GM12878 (cell line): ENCODE measurements around the gene RGL4. TPM values are rescaled to one million over a fixed set of nuclear protein-coding genes. Genes with fewer than 3 reads are reported as not detected.

Experiments used
- ATAC-seq: fragments of 200-7000 bp; cut with Tn5 transposase; 3 replicates; pipeline ENCODE4 v1.9.1; 2020; ENCODE audit warnings: mild to moderate bottlenecking, moderate library complexity
- BruUV-seq: library from RNA; stranded (reverse); fragments of 400-500 nt; replicated peaks from 2 replicates; lab custom pipeline; 2021; lab: Mats Ljungman, UMichigan
- CTCF ChIA-PET: fragments of 300-600 bp; sonication (Branson Sonifier 250); formaldehyde crosslinking; extraction: SDS; loops from one replicate; lab custom pipeline; 2021; ENCODE audit warnings: inconsistent platforms; lab: Yijun Ruan, JAX
- POLR2A ChIA-PET: fragments of 350-600 bp; formaldehyde crosslinking; extraction: SDS; loops from one replicate; lab custom pipeline; 2021; ENCODE audit warnings: inconsistent platforms; lab: Charles Lee
- RAD21 ChIA-PET: fragments of 300-600 bp; sonication (Branson Sonifier 250); formaldehyde crosslinking; loops from one replicate; lab custom pipeline; 2023; ENCODE audit warnings: antibody characterized with exemption; ENCODE audit not compliant: unreplicated experiment; lab: Charles Lee
- SMC1A ChIA-PET: fragments of 300-600 bp; sonication (Branson Sonifier 250); formaldehyde crosslinking; loops from one replicate; lab custom pipeline; 2023; ENCODE audit not compliant: unreplicated experiment, uncharacterized antibody; lab: Charles Lee
- DNase-seq: peaks from one replicate; pipeline ENCODE4 v3.0.0-alpha.2; 2011; ENCODE audit warnings: low read depth, low spot score
- FAIRE-seq: peaks from 3 replicates; lab custom pipeline; 2011; peaks lifted over from hg19 to GRCh38; lab: Jason Lieb, UNC
- H2AFZ ChIP-seq: 2 replicates; pipeline ENCODE4 v1.6.0; 2011; ENCODE audit warnings: low read depth, low read length, control low read depth; ENCODE audit not compliant: control insufficient read depth
- H3K27ac ChIP-seq: 2 replicates; pipeline ENCODE4 v1.5.1; 2011; ENCODE audit warnings: control low read depth; ENCODE audit not compliant: control insufficient read depth, insufficient read depth
- H3K27me3 ChIP-seq, 2 experiments: replicated peaks in 1 of 2; 2 replicates each; pipeline versions ENCODE4 v1.6.0 to v1.6.1; 2011; ENCODE audit warnings: low read length in 1 of 2; ENCODE audit not compliant: control insufficient read depth in 2 of 2, insufficient read depth in 2 of 2
- H3K36me3 ChIP-seq, 2 experiments: 2 replicates each; pipeline ENCODE4 v1.5.1; 2011; ENCODE audit warnings: low read length in 1 of 2; ENCODE audit not compliant: control insufficient read depth in 2 of 2, insufficient read depth in 2 of 2
- H3K4me1 ChIP-seq: 2 replicates; pipeline ENCODE4 v1.6.1; 2011; ENCODE audit warnings: mild to moderate bottlenecking, low read length, moderate library complexity, mixed read lengths; ENCODE audit not compliant: control insufficient read depth, insufficient read depth
- H3K4me2 ChIP-seq: 2 replicates; pipeline ENCODE4 v1.6.0; 2011; ENCODE audit warnings: control low read depth; ENCODE audit not compliant: control insufficient read depth, insufficient read depth
- H3K4me3 ChIP-seq: fragments of 200-600 bp; sonication (generic); 2 replicates; pipeline ENCODE4 v1.5.1; 2016
- H3K79me2 ChIP-seq: 2 replicates; pipeline ENCODE4 v1.6.0; 2011; ENCODE audit warnings: low read length; ENCODE audit not compliant: control insufficient read depth, insufficient read depth
- H3K9ac ChIP-seq: 2 replicates; pipeline ENCODE4 v1.8.0; 2011; ENCODE audit warnings: low read length, control low read depth, mixed read lengths; ENCODE audit not compliant: control insufficient read depth, insufficient read depth
- H3K9me3 ChIP-seq: replicated peaks from 3 replicates; pipeline ENCODE4 v1.5.1; 2011; ENCODE audit warnings: mild to moderate bottlenecking, low read length; ENCODE audit not compliant: control insufficient read depth, insufficient read depth
- H4K20me1 ChIP-seq: 2 replicates; pipeline ENCODE4 v1.6.0; 2011; ENCODE audit not compliant: control insufficient read depth, insufficient read depth
- ATF7 ChIP-seq: fragments of 450-650 bp; IDR thresholded peaks from 2 replicates; pipeline ENCODE4 v1.6.1; 2016; ENCODE audit warnings: low read depth, mild to moderate bottlenecking
- CREM ChIP-seq: IDR thresholded peaks from 2 replicates; pipeline ENCODE4 v1.6.1; 2014; ENCODE audit warnings: antibody characterized with exemption, low read depth
- HDAC2 ChIP-seq: fragments of 200-600 bp; sonication (generic); IDR thresholded peaks from 2 replicates; pipeline ENCODE4 v1.6.1; 2017
- KDM1A ChIP-seq: fragments of 200-600 bp; sonication (generic); IDR thresholded peaks from 2 replicates; pipeline ENCODE4 v1.6.1; 2016; ENCODE audit warnings: borderline replicate concordance
- PAX8 ChIP-seq: fragments of 450-650 bp; IDR thresholded peaks from 2 replicates; pipeline ENCODE4 v1.6.1; 2017; ENCODE audit warnings: mild to moderate bottlenecking, moderate library complexity
- PML ChIP-seq: IDR thresholded peaks from 2 replicates; pipeline ENCODE4 v1.6.1; 2012; ENCODE audit warnings: low read length, inconsistent platforms
- SRF ChIP-seq, 2 experiments: IDR thresholded peaks; 2 replicates each; pipeline ENCODE4 v1.6.1; 2011; ENCODE audit warnings: low read depth in 2 of 2, low read length in 2 of 2, mild to moderate bottlenecking in 1 of 2, moderate library complexity in 1 of 2
- STAT1 ChIP-seq: fragments of 450-650 bp; conservative IDR thresholded peaks from 2 replicates; pipeline ENCODE4 v1.6.1; 2014; ENCODE audit warnings: antibody characterized with exemption, mild to moderate bottlenecking
- WGBS: methylation state at CpG from one replicate; pipeline ENCODE4 v1.1.6; 2016; ENCODE audit warnings: low lambda C conversion rate; ENCODE audit not compliant: insufficient replicate concordance, insufficient coverage; ENCODE audit errors: missing lambda C conversion rate; 5-methylcytosine and 5-hydroxymethylcytosine counted together
- in situ Hi-C: fragments of 300-500 bp; cut with MboI; formaldehyde crosslinking; loops from 9 replicates; pipeline ENCODE4 v1.14.3; 2018; ENCODE audit warnings: mixed read lengths
- intact Hi-C: fragments of 100-400 bp; cut with micrococcal nuclease; formaldehyde crosslinking; loops from one replicate; pipeline ENCODE4 v1.14.2; 2022; ENCODE audit not compliant: unreplicated experiment
- polyA plus RNA-seq, 11 experiments: library from polyadenylated mRNA; depleted of rRNA in 4 of 11; unstranded in 6 of 11; stranded (reverse) in 5 of 11; fragments of >200 nt; fragmentation: Nextera tagmentation in 4 of 11; fragmentation: Illumina TruSeq in 1 of 11; extraction: Ambion mirVana in 4 of 11; extraction: Trizol in 1 of 11; gene quantifications; 1 replicate in 1 of 11; 2 replicates in 10 of 11; pipeline versions ENCODE4 v1.2.1 to v1.2.3, GENCODE V29; 2011 to 2016; ENCODE audit warnings: inconsistent platforms in 2 of 11, missing spikeins in 2 of 11, low read depth in 1 of 11
- total RNA-seq, 4 experiments: library from RNA; depleted of rRNA in 3 of 4; stranded (reverse); fragments of >200 nt in 3 of 4; fragmentation: Illumina TruSeq in 1 of 4; extraction: Trizol in 1 of 4; gene quantifications; 2 replicates each; pipeline versions ENCODE4 v1.2.1 to v1.2.3, GENCODE V29; 2013 to 2021
- TF ChIP-seq, protein P1 (sequence below): fragments of 450-650 bp; IDR thresholded peaks from 2 replicates; pipeline ENCODE4 v1.6.1; 2017; ENCODE audit warnings: mild to moderate bottlenecking, moderate library complexity

RGL4 gene
- total and polyA plus RNA-seq, 10 of the 15 experiments (the other 5 are each of a cell fraction or from before 2014, with no cell fraction given) = 1.4 to 9.0 (median 2.0) TPM; not detected in 1

DNA sequence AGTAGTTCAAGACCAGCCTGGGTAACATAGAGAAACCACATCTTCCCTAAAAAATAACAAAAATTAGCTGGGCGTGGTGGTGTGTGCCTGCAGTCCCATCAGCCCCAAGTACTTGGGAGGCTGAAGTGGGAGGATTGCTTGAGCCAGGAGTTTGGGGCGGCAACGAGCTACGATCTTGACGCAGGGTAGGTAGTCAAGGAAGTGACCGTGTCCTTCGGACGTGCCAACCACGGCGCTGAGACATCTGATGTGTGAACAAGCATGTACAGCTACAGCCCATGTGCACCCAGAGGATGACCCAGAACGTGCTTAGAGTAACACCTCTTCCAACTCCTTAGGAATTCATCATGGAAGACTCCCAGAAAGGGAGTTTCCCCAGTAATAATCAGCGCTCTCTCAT, 21.4 kb downstream of the RGL4 start (continued):
- TF ChIP-seq, protein P1, sequence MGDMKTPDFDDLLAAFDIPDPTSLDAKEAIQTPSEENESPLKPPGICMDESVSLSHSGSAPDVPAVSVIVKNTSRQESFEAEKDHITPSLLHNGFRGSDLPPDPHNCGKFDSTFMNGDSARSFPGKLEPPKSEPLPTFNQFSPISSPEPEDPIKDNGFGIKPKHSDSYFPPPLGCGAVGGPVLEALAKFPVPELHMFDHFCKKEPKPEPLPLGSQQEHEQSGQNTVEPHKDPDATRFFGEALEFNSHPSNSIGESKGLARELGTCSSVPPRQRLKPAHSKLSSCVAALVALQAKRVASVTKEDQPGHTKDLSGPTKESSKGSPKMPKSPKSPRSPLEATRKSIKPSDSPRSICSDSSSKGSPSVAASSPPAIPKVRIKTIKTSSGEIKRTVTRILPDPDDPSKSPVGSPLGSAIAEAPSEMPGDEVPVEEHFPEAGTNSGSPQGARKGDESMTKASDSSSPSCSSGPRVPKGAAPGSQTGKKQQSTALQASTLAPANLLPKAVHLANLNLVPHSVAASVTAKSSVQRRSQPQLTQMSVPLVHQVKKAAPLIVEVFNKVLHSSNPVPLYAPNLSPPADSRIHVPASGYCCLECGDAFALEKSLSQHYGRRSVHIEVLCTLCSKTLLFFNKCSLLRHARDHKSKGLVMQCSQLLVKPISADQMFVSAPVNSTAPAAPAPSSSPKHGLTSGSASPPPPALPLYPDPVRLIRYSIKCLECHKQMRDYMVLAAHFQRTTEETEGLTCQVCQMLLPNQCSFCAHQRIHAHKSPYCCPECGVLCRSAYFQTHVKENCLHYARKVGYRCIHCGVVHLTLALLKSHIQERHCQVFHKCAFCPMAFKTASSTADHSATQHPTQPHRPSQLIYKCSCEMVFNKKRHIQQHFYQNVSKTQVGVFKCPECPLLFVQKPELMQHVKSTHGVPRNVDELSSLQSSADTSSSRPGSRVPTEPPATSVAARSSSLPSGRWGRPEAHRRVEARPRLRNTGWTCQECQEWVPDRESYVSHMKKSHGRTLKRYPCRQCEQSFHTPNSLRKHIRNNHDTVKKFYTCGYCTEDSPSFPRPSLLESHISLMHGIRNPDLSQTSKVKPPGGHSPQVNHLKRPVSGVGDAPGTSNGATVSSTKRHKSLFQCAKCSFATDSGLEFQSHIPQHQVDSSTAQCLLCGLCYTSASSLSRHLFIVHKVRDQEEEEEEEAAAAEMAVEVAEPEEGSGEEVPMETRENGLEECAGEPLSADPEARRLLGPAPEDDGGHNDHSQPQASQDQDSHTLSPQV = no peak
- no peak for TF ChIP-seq HDAC2
- TF ChIP-seq PML = no peak
- no peak for TF ChIP-seq KDM1A
- no peak for TF ChIP-seq PAX8

DNA sequence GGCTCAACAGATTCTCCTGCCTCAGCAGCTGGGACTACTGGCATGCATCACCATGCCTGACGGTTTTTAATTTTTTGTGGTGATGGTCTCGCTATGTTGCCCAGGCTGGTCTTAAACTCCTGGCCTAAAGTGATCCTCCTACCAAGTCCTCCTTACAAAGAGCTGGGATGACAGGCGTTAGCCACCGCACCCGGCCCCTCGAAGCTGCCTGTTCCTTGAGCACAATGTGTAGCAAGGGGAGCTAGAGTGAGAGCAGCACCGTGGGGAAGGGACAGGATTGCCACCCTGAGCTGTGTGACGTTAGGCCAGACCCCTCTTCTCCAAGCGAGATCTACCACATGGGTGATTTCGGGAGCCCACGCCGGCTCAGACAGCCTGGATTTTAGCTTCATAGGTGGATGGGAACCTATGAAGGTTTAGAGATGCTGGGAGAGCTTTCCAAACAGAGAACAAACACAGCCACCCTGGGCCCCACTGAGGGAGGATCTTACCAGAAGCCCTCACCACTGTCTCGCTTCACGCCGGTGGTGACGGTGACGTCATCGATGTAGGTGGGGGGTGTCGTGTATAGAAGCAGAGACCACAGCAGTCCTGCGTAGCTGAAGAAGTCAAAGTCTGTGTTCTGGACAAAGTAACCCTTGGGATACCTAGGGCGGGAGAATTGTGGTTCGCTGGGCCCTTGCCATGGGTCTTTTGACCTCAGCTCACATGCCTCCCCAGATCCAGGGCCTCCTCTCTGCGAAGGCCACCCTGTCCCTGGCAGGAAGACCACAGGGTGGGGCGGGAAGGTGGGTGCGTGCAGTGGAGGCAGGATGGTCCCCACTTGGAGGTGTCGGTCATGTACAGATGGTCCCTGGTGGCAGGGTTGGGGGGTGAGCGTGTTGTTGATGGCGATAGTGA, 23.1 kb downstream of the RGL4 start:
- no peak overlapping the region for H3K4me2 ChIP-seq
- no peaks in the 10 kb centered on the region for H3K27me3 ChIP-seq
- H2AFZ ChIP-seq = no peak overlapping the region
- no peak overlapping the region for H3K9ac ChIP-seq
- TF ChIP-seq ATF7 (peak; percentile 61), SRF (IDR thresholded peaks at IDR 0.05; ENCODE audit: low read depth in 2 of 2, low read length in 2 of 2) (no peak), STAT1 (no peak), CREM (no peak)
- BruUV-seq = no TSS peak
- peaks cover 12% of the 10 kb centered on the region for H3K79me2 ChIP-seq
- ChIA-PET SMC1A (interaction anchor here (1.0 to 1.3 kb wide), 2 partner anchors 14 kb away, joined by 3 read pairs; no protein-coding TSS in a partner anchor), CTCF (interaction anchor here (0.6 to 0.7 kb wide), 2 partner anchors 22 to 55 kb away, joined by 3 read pairs; no protein-coding TSS in a partner anchor), POLR2A (no interaction called here), RAD21 (interaction anchor here (0.6 to 1.3 kb wide), 3 partner anchors 37 to 1210 kb away, joined by 3 to 4 read pairs (median 3); partner anchors contain the start of gene ZNF70)
- no peak overlapping the region for H3K27ac ChIP-seq
- no peak for ATAC-seq
- no peak for DNase-seq
- intact Hi-C loops = no loop called here
- H3K4me1 ChIP-seq = peaks cover 16% of the 10 kb centered on the region
- H3K36me3 ChIP-seq = peaks cover 10 to 16% of the 10 kb centered on the region in 2 experiments; a peak in 3 of 4 replicates
- 84% methylated on average over 28 of the region's 28 CpGs for WGBS
- no peaks in the 10 kb centered on the region for H4K20me1 ChIP-seq
- in situ Hi-C loops = no loop called here
- no peak for FAIRE-seq
- no peak overlapping the region for H3K4me3 ChIP-seq
- H3K9me3 ChIP-seq = no peaks in the 10 kb centered on the region
